GM13976 (cell line): ENCODE measurements around the gene CD79B.

ENCODE experiments used
- DNase-seq: peaks from one replicate; pipeline ENCODE4 v3.0.0; 2012; ENCODE audit warnings: low spot score
- CTCF ChIP-seq: IDR thresholded peaks from 2 replicates; pipeline ENCODE4 v1.5.1; 2012; ENCODE audit warnings: borderline replicate concordance, mild to moderate bottlenecking; ENCODE audit not compliant: insufficient read depth; ENCODE audit errors: extremely low read depth, missing control alignments, control extremely low read depth
- in situ Hi-C: fragments of 300-500 bp; cut with MboI; formaldehyde crosslinking; loops from one replicate; pipeline ENCODE4 v1.12.0; 2022; ENCODE audit warnings: low sequenced_read_pairs, mixed read lengths, inconsistent platforms; ENCODE audit not compliant: unreplicated experiment

The CD79B gene

DNA sequence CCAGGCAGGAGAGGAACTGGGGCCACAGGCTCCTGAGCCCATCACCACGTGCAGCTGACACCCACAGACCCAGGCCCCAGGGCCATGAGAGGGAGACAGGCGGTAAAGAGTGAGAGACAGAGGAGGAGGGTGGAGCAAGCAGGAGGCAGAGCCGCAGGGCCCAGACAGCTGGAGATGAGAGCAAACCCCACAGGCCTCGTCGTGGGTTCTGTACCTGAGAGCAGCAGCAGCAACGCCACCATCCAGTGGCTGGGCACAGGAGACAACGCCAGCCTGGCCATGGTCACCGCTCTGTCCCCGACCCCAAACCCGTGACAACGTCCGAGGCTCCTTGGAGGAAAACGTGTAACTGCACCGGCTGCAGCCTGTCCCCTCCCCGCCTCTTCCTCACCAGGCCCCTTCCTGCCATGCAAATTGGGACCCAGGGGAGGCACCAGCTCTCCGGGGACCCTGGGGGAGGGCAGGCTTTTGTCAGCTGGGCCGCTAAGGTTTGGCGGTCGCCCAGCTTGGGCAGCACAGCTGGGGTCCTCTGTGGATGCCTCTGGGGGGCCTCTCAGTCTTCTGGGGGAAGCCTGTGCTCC, at the start of gene CD79B:
CD79B (minus strand) TSS at position 351 of the 581 bp plus-strand sequence; CDS start at position 281, 70 bp downstream.
- TF ChIP-seq CTCF = no peak
- DNase-seq = peak; percentile 93
- in situ Hi-C loops = no loop called here

GRCh38 chr17:63978272-63979200, 46.4 kb upstream of the CD79B start:
- no peak for TF ChIP-seq CTCF
- in situ Hi-C loops = no loop called here
- no peak for DNase-seq

- in situ Hi-C loops = no loop called here
- DNase-seq = no peak
- no peak for TF ChIP-seq CTCF
Observed at GRCh38 chr17:63976702-63977101, 44.6 kb upstream of the CD79B start.

- in situ Hi-C loops = no loop called here
- no peak for DNase-seq
- TF ChIP-seq CTCF = no peak
Observed at GRCh38 chr17:63975541-63976092, 43.5 kb upstream of the CD79B start.

- in situ Hi-C loops = no loop called here
- no peak for DNase-seq
- TF ChIP-seq CTCF = no peak
Observed at GRCh38 chr17:63974594-63975192, 42.6 kb upstream of the CD79B start.

- in situ Hi-C loops = no loop called here
Observed at GRCh38 chr17:63973930-63974593, 41.9 kb upstream of the CD79B start.

More at GRCh38 chr17:63973930-63974593, 41.9 kb upstream of the CD79B start:
- no peak for TF ChIP-seq CTCF
- no peak for DNase-seq
